ENCODE results near the gene GXYLT2. TPM values are rescaled to one million over a fixed set of nuclear protein-coding genes. Genes with fewer than 3 reads are reported as not detected.

Gene GXYLT2
- total and polyA plus RNA-seq, 2 donors (not counting 1 experiment from before 2014, with no cell fraction given), result not detected

GRCh38 chr3:72962317-72962716, 74.5 kb downstream of the GXYLT2 start:
- no peak overlapping the region for H3K9ac ChIP-seq (ENCODE audit: low read length)

GRCh38 chr3:72964633-72965032, 76.8 kb downstream of the GXYLT2 start:
- no peaks in the 10 kb centered on the region for H3K9me3 ChIP-seq (ENCODE audit: control extremely low read depth in 1 of 3, control insufficient read depth in 2 of 3, insufficient read depth in 1 of 3, low read length in 2 of 3)
- Mint-ChIP-seq H3K27me3 (peaks cover 2% of the 10 kb centered on the region), H3K27ac (no peak overlapping the region), H3K9me3 (ENCODE audit: insufficient read depth) (no peaks in the 10 kb centered on the region), H3K4me3 (no peak overlapping the region), H3K4me1 (peaks cover 16% of the 10 kb centered on the region)
- H4K20me1 ChIP-seq (ENCODE audit: control insufficient read depth, insufficient read depth, low read length, poor library complexity, severe bottlenecking), result no peaks in the 10 kb centered on the region
- ChIA-PET CTCF (no interaction called here), POLR2A (no interaction called here)
- H3K27me3 ChIP-seq (replicated peaks in 1 of 4; ENCODE audit: control extremely low read depth in 1 of 4, control insufficient read depth in 3 of 4, insufficient read depth in 4 of 4, low read length in 3 of 4), result no peaks in the 10 kb centered on the region
- no peak for ATAC-seq (ENCODE audit: low read depth)
- TF ChIP-seq EZH2 (IDR thresholded peaks at IDR 0.05; ENCODE audit: borderline replicate concordance, insufficient read depth, low read depth, low read length, poor library complexity, severe bottlenecking) (no peak), CTCF (IDR thresholded peaks at IDR 0.05) (no peak)
- DNase-seq, result no peak
- no peak overlapping the region for H3K27ac ChIP-seq (ENCODE audit: low read length in 2 of 2)
- H3K4me2 ChIP-seq (replicated peaks; ENCODE audit: low read depth, low read length, poor library complexity, severe bottlenecking), result no peak overlapping the region
- H3K79me2 ChIP-seq (ENCODE audit: control insufficient read depth, insufficient read depth, low read length), result no peaks in the 10 kb centered on the region
- no peak overlapping the region for H3K4me3 ChIP-seq (ENCODE audit: control extremely low read depth in 1 of 5, extremely low read depth in 1 of 5, insufficient read depth in 1 of 5, low read depth in 2 of 5, low read length in 4 of 5)
- no peak overlapping the region for H2AFZ ChIP-seq (ENCODE audit: insufficient read depth, low read depth, low read length, poor library complexity, severe bottlenecking)
- H3K36me3 ChIP-seq (replicated peaks in 1 of 2; ENCODE audit: control extremely low read depth in 1 of 2, control insufficient read depth in 1 of 2, extremely low read depth in 1 of 2, insufficient read depth in 2 of 2, low read length in 1 of 2), result no peaks in the 10 kb centered on the region
- peaks cover 11 to 17% of the 10 kb centered on the region in 2 donors for H3K4me1 ChIP-seq (ENCODE audit: control insufficient read depth in 2 of 2, insufficient read depth in 2 of 2, low read length in 2 of 2)
- H3K9ac ChIP-seq (ENCODE audit: low read length), result no peak overlapping the region
- intact Hi-C loops (cut with micrococcal nuclease), result no loop called here

More at GRCh38 chr3:72962317-72962716, 74.5 kb downstream of the GXYLT2 start:
- TF ChIP-seq EZH2 (IDR thresholded peaks at IDR 0.05; ENCODE audit: borderline replicate concordance, insufficient read depth, low read depth, low read length, poor library complexity, severe bottlenecking) (no peak), CTCF (IDR thresholded peaks at IDR 0.05) (no peak)
- ATAC-seq (ENCODE audit: low read depth), result no peak
- H3K4me2 ChIP-seq (replicated peaks; ENCODE audit: low read depth, low read length, poor library complexity, severe bottlenecking), result no peak overlapping the region
- H4K20me1 ChIP-seq (ENCODE audit: control insufficient read depth, insufficient read depth, low read length, poor library complexity, severe bottlenecking), result no peaks in the 10 kb centered on the region
- no peak for DNase-seq
- no peak overlapping the region for H3K27ac ChIP-seq (ENCODE audit: low read length in 2 of 2)
- no peak overlapping the region for H3K4me3 Mint-ChIP-seq
- no peak overlapping the region for H3K4me3 ChIP-seq (ENCODE audit: control extremely low read depth in 1 of 5, extremely low read depth in 1 of 5, insufficient read depth in 1 of 5, low read depth in 2 of 5, low read length in 4 of 5)
- H3K27me3 ChIP-seq (replicated peaks in 1 of 4; ENCODE audit: control extremely low read depth in 1 of 4, control insufficient read depth in 3 of 4, insufficient read depth in 4 of 4, low read length in 3 of 4), result no peaks in the 10 kb centered on the region
- ChIA-PET CTCF (no interaction called here), POLR2A (no interaction called here)
- H3K4me1 Mint-ChIP-seq, result peaks cover 16% of the 10 kb centered on the region
- H2AFZ ChIP-seq (ENCODE audit: insufficient read depth, low read depth, low read length, poor library complexity, severe bottlenecking), result no peak overlapping the region
- no peaks in the 10 kb centered on the region for H3K9me3 Mint-ChIP-seq (ENCODE audit: insufficient read depth)
- intact Hi-C loops (cut with micrococcal nuclease), result no loop called here
- no peaks in the 10 kb centered on the region for H3K9me3 ChIP-seq (ENCODE audit: control extremely low read depth in 1 of 3, control insufficient read depth in 2 of 3, insufficient read depth in 1 of 3, low read length in 2 of 3)
- peaks cover 11 to 17% of the 10 kb centered on the region in 2 donors for H3K4me1 ChIP-seq (ENCODE audit: control insufficient read depth in 2 of 2, insufficient read depth in 2 of 2, low read length in 2 of 2)
- no peaks in the 10 kb centered on the region for H3K36me3 ChIP-seq (replicated peaks in 1 of 2; ENCODE audit: control extremely low read depth in 1 of 2, control insufficient read depth in 1 of 2, extremely low read depth in 1 of 2, insufficient read depth in 2 of 2, low read length in 1 of 2)
- H3K79me2 ChIP-seq (ENCODE audit: control insufficient read depth, insufficient read depth, low read length), result no peaks in the 10 kb centered on the region
- no peak overlapping the region for H3K27ac Mint-ChIP-seq
- peaks cover 2% of the 10 kb centered on the region for H3K27me3 Mint-ChIP-seq

Measured in B cell (primary cell).